NT2/D1 (cell line): ENCODE data around the gene PDSS2.

Experiments used
- SUZ12 ChIP-seq: IDR thresholded peaks from 2 replicates; pipeline ENCODE4 v1.6.1; 2011; ENCODE audit not compliant: insufficient read length, insufficient read depth; ENCODE audit errors: extremely low read depth
- YY1 ChIP-seq: IDR thresholded peaks from 2 replicates; pipeline ENCODE4 v1.6.1; 2011; ENCODE audit not compliant: insufficient read length, insufficient read depth
- ZNF274 ChIP-seq: IDR thresholded peaks from 2 replicates; pipeline ENCODE4 v1.6.1; 2011; ENCODE audit warnings: mild to moderate bottlenecking, low read depth, low read length

DNA sequence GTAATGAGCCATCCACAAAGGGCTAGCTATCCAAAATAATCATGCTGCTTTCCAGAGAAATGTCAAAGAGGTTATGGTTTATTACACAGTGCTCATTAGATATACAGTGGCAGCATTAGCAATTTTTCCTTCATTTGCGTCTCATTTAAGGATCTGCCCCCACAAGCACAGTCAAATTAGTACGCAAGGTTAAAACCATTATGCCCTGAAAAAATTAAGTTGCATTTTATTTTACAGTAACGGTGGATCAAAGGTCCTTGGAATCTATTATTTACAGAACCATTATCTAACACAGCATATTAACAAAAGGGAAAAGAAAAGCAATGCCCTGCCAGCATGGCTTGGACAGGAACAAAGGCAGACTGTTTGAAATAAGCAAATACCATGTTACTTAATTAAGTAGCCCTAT lies 144.8 kb downstream of the PDSS2 start:
- TF ChIP-seq ZNF274 (no peak), YY1 (no peak), SUZ12 (no peak)
